Astrocyte of the spinal cord (primary cell): ENCODE results near the gene CDK14.
A peak's percentile ranks its signal among the peaks of the same experiment; 100 is the strongest.

Experiments
- DNase-seq: peaks from one replicate; pipeline ENCODE4 v3.0.0; 2011; ENCODE audit warnings: low read depth, low spot score
- H3K4me3 ChIP-seq: 2 replicates; pipeline ENCODE4 v1.5.1; 2011; ENCODE audit warnings: low read depth, mild to moderate bottlenecking, low read length, moderate library complexity
- CTCF ChIP-seq: IDR thresholded peaks from 2 replicates; pipeline ENCODE4 v1.5.1; 2012; ENCODE audit warnings: low read depth, mild to moderate bottlenecking, low read length, inconsistent platforms
- in situ Hi-C: cut with HindIII; loops from 2 replicates; pipeline ENCODE4 v1.10.0; 2017; ENCODE audit warnings: low sequenced_read_pairs

Gene CDK14

GRCh38 chr7:90850066-90850465 is 253.9 kb downstream of the CDK14 start:
- in situ Hi-C loops = no loop called here
- no peak for TF ChIP-seq CTCF

GRCh38 chr7:90850471-90850870 is 254.3 kb downstream of the CDK14 start:
- no peak overlapping the region for H3K4me3 ChIP-seq
- in situ Hi-C loops = no loop called here
- TF ChIP-seq CTCF = no peak
- no peak for DNase-seq

More at GRCh38 chr7:90850066-90850465, 253.9 kb downstream of the CDK14 start:
- H3K4me3 ChIP-seq = no peak overlapping the region
- no peak for DNase-seq

GRCh38 chr7:90853205-90853604 is 257.1 kb downstream of the CDK14 start:
- in situ Hi-C loops = no loop called here
- no peak for TF ChIP-seq CTCF
- DNase-seq = no peak

GRCh38 chr7:90856351-90857070 is 260.4 kb downstream of the CDK14 start:
- in situ Hi-C loops = no loop called here
- DNase-seq = peak; percentile 10
- no peak overlapping the region for H3K4me3 ChIP-seq
- no peak for TF ChIP-seq CTCF

More at GRCh38 chr7:90853205-90853604, 257.1 kb downstream of the CDK14 start:
- no peak overlapping the region for H3K4me3 ChIP-seq

GRCh38 chr7:90857603-90858002 is 261.5 kb downstream of the CDK14 start:
- no peak for DNase-seq
- no peak for TF ChIP-seq CTCF
- in situ Hi-C loops = no loop called here
- no peak overlapping the region for H3K4me3 ChIP-seq

- TF ChIP-seq CTCF = no peak
- no peak for DNase-seq
- in situ Hi-C loops = no loop called here
- H3K4me3 ChIP-seq = no peak overlapping the region
Observed at GRCh38 chr7:90858546-90858945, 262.4 kb downstream of the CDK14 start.

GRCh38 chr7:90859521-90859920 is 263.4 kb downstream of the CDK14 start:
- DNase-seq = no peak
- TF ChIP-seq CTCF = no peak
- H3K4me3 ChIP-seq = no peak overlapping the region
- in situ Hi-C loops = no loop called here
